Stimulated activated CD4-positive, alpha-beta T cell treated with anti-CD3 and anti-CD28 coated beads, Interleukin-2, amount 100 ng/mL, for 24 hours (primary cell): Measurements from ENCODE around the gene PNMA1.
A peak's percentile ranks its signal among the peaks of the same experiment; 100 is the strongest.
"Not testable (repeated sequence)": the region's sequence is repeated elsewhere in the genome, so short reads cannot be mapped to it uniquely, and the experiment has no call there.

Source experiments
- DNase-seq, 2 donors: peaks; one replicate each; pipeline ENCODE4 v3.0.0-alpha.2; 2020

Gene PNMA1

GRCh38 chr14:73714656-73715081, 485 bp upstream of the PNMA1 start:
- DNase-seq = no peak

- no peak for DNase-seq
These were observed 880 bp downstream of the PNMA1 start for GRCh38 chr14:73713206-73713802.

GRCh38 chr14:73712540-73713180, 1.5 kb downstream of the PNMA1 start:
- DNase-seq = peak; percentile 48 to 61

GRCh38 chr14:73712071-73712506, 2.1 kb downstream of the PNMA1 start:
- peak in 1 of 2 donors; percentile 20 for DNase-seq

- DNase-seq = no peak
These were observed 3.4 kb downstream of the PNMA1 start for GRCh38 chr14:73710737-73711136.

- DNase-seq = no peak
These were observed 4.2 kb downstream of the PNMA1 start for GRCh38 chr14:73709904-73710469.

- not testable (repeated sequence) for DNase-seq
These were observed 6.1 kb downstream of the PNMA1 start for GRCh38 chr14:73708076-73708475.

GRCh38 chr14:73700325-73700724, 13.9 kb downstream of the PNMA1 start:
- no peak for DNase-seq

- no peak for DNase-seq
These were observed 17.5 kb downstream of the PNMA1 start for GRCh38 chr14:73696466-73697400.

GRCh38 chr14:73695997-73696396, 18.2 kb downstream of the PNMA1 start:
- no peak for DNase-seq

GRCh38 chr14:73695082-73695481, 19.1 kb downstream of the PNMA1 start:
- no peak for DNase-seq

- no peak for DNase-seq
These were observed 20.1 kb downstream of the PNMA1 start for GRCh38 chr14:73694083-73694482.

GRCh38 chr14:73686901-73687300, 27.3 kb downstream of the PNMA1 start:
- no peak for DNase-seq

GRCh38 chr14:73685328-73685727, 28.9 kb downstream of the PNMA1 start:
- DNase-seq = no peak

- DNase-seq = no peak
These were observed 29.6 kb downstream of the PNMA1 start for GRCh38 chr14:73684627-73685026.

- no peak for DNase-seq
These were observed 33.4 kb downstream of the PNMA1 start for GRCh38 chr14:73680821-73681220.

GRCh38 chr14:73678698-73679097, 35.5 kb downstream of the PNMA1 start:
- DNase-seq = no peak

GRCh38 chr14:73674986-73675385, 39.2 kb downstream of the PNMA1 start:
- DNase-seq = no peak

GRCh38 chr14:73667854-73668253, 46.3 kb downstream of the PNMA1 start:
- no peak for DNase-seq

GRCh38 chr14:73666583-73666982, 47.6 kb downstream of the PNMA1 start:
- no peak for DNase-seq

GRCh38 chr14:73665130-73665529, 49.1 kb downstream of the PNMA1 start:
- no peak for DNase-seq

- no peak for DNase-seq
These were observed 50.5 kb downstream of the PNMA1 start for GRCh38 chr14:73663548-73664212.

GRCh38 chr14:73662487-73662943, 51.7 kb downstream of the PNMA1 start:
- no peak for DNase-seq
